ENCODE measurements around the gene SH3BP5.

DNA sequence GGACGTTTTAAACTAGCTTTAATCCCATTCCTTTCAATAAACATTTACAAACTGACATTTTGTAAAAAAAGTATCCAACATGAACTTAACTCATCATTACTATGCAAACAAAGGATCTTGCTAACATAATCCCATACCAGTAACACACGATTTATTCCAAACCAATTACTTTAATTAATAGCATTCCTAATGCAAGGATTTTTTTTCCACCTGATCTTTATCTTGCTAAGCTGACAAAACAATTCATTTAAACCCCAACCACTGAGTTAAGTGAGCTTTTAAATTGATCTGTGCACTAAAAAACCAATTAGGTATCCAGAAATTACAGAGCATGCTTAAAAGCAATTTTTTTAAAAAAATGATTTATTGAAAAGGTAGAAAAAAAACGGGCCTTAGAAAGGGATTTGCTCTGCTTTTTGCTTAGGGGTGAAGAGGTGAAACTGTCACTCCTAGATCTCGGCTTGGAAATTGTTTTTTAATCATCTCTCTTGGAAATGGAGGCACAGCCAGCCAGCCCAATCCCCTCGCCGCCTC, 1.2 kb downstream of the SH3BP5 start:
- TF ChIP-seq, protein P1, sequence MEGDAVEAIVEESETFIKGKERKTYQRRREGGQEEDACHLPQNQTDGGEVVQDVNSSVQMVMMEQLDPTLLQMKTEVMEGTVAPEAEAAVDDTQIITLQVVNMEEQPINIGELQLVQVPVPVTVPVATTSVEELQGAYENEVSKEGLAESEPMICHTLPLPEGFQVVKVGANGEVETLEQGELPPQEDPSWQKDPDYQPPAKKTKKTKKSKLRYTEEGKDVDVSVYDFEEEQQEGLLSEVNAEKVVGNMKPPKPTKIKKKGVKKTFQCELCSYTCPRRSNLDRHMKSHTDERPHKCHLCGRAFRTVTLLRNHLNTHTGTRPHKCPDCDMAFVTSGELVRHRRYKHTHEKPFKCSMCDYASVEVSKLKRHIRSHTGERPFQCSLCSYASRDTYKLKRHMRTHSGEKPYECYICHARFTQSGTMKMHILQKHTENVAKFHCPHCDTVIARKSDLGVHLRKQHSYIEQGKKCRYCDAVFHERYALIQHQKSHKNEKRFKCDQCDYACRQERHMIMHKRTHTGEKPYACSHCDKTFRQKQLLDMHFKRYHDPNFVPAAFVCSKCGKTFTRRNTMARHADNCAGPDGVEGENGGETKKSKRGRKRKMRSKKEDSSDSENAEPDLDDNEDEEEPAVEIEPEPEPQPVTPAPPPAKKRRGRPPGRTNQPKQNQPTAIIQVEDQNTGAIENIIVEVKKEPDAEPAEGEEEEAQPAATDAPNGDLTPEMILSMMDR (IDR thresholded peaks at IDR 0.05), result peak in 1 of 6 experiments; percentile 5
- TF ChIP-seq POLR2A (IDR thresholded peaks at IDR 0.05), result no peak

Data from adrenal gland (tissue), 5 donors.